ENCODE measurements around the gene PTPRT.

PTPRT gene

GRCh38 chr20:43119720-43120119 is 70.0 kb downstream of the PTPRT start:
- no peak for DNase-seq (ENCODE audit: low read depth)

DNA sequence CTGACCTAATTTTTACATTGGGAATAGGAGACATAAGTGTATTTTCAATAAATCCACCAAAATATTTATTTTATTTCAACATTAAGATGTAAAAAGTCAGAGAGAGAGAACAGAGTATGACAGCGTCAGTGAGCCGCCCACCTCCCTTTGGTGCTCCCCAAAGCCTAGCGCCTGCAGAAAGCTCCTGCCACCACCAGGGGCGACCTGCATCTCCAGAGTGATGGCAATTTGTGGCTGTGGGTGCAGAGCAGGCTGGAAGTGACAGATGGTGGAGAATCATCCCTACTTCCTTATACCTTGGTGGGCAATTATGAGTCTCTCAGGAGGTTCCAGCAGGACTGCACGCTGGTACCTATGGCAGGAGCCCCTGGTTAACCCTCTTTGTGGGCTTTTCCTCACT is 87.3 kb downstream of the PTPRT start:
- DNase-seq (ENCODE audit: low read depth), result no peak

GRCh38 chr20:43096931-43097260 is 92.8 kb downstream of the PTPRT start:
- no peak for DNase-seq (ENCODE audit: low read depth)

DNA sequence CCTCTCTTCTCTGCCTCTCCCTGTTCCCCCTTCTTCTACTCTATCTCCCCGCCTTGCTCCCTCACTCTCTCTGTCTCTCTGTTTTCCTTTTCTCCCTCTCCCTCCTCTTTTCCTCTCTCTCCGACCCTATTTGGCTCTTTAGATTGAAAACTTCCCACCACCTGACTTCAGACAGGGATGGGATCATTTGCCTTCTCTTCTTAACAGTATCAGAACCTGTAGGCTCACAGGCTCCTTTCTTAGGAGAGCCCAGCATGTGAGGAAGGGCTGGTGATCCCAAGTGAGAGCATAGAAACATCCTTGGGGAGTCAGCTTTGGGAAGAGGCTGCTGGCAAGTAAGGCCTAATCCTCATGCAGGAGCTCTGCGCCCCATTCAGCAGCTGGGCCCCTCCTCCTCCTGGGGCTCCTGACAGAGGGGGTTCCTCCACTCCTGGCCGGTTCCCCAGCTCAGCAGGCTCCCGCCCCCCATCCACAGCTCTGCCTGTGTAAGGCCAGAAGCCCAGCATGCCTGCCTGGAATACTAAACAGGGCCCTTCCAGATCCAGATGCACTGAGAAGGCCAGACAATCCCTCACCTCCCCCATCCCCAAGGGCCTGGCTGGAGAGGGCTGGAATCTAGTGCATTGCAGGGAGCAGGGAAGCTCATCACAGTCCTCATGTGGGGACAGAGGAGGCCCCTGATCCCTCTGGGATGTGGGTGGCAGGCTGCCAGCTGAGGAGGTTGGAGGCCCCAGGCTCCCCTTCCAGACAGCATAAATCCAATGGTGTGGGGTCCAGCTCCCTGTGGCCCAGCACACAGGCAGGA is 93.4 kb downstream of the PTPRT start:
- DNase-seq (ENCODE audit: low read depth), result no peak

DNA sequence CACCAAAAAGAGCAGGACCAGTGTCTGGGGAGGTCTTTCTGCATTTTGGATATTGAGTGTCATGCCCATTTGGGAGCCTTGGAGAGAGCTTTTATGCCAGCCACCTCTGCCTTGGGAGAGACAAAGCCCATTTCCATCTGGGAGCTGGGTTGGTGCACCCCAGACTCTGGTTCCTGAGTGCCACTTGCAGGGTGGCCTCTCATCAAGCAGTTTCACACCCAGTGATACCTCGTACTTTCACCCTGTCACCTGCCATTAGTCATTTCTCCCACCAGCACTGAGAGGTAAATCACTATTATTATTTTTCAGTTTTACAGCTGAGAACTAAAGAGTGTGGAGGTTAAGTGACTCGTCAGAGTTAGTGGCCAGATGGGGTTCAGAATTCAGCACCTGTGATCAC is 94.7 kb downstream of the PTPRT start:
- no peak for DNase-seq (ENCODE audit: low read depth)

GRCh38 chr20:43092386-43093088 is 97.2 kb downstream of the PTPRT start:
- DNase-seq (ENCODE audit: low read depth), result no peak

DNA sequence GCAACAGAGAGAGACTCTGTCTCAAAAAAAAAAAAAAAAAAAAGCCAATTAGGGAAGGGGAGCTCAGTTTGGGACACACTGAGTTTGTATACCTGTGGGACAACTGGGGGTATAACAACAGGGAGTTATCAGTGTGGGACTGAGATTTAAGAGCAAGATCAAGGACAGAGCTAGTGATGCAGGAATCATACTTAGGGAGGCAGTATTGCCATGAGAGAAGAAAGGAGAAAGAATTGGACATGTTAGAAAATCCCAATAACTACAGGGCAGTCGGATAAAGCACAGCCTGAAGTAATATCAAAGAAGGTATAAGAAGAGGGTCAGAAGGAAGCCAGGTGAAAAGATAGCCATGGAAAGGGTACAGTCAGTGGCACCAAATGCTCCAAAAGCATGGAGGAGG is 121.2 kb downstream of the PTPRT start:
- no peak for DNase-seq (ENCODE audit: low read depth)

DNA sequence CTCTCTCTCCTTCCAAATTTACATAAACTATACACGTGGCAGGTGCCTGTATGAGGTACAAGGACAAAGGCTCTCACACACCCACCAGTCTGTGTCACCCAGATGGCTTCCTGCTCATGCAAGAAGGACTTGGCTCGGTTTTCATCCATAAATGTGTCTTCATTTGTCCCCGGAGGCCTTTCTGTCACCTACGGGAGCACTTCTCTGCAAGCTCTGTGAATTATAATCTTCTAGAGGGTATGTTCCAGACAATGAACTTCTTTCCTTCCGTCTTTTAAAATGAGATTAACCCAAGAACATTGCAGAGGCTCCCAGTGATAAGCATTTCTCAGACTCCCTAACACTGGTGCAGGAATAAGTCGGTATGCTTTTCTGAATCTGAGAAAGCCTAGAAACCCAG is 123.6 kb downstream of the PTPRT start:
- DNase-seq (ENCODE audit: low read depth), result no peak

DNA sequence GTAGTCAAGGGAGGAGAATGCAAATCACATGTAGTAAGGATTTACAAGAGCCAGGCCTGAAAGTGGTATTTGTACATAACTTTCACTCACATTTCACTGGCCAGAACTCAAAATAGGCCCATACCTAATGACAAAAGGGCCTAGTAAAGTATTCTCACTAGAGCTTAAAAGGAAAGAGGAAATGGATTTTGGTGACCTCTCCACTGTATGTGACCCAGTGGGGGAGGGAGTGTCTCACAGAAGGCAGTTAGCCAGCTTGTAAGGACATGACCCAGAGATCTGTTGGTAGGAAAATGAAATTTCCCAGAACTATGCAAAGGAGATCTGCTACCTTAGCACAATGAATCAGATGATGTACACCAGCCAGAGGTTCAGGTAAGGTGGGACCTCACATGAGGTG is 124.4 kb downstream of the PTPRT start:
- no peak for DNase-seq (ENCODE audit: low read depth)

- no peak for DNase-seq (ENCODE audit: low read depth)
Observed at GRCh38 chr20:43058077-43058476, 131.6 kb downstream of the PTPRT start.

DNA sequence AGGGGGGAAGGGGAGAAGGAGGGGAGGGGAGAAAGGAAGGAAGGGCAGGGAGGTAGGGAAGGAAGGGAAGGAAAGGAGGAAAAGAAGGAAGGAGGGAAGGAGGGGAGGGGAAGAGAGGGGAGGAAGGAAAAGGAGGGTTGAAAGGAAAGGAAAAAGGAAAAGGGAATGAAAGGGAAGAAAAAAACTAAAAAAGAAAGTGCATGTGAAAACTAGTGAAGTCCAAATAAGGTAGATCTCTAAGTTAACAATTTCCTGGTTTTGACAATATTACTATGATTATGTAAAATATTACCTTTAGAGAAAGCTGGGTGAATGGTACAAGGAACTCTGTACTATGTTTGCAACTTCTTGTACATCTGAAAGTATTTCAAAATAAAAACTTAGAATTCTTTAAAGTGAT is 132.4 kb downstream of the PTPRT start:
- no peak for DNase-seq (ENCODE audit: low read depth)

DNA sequence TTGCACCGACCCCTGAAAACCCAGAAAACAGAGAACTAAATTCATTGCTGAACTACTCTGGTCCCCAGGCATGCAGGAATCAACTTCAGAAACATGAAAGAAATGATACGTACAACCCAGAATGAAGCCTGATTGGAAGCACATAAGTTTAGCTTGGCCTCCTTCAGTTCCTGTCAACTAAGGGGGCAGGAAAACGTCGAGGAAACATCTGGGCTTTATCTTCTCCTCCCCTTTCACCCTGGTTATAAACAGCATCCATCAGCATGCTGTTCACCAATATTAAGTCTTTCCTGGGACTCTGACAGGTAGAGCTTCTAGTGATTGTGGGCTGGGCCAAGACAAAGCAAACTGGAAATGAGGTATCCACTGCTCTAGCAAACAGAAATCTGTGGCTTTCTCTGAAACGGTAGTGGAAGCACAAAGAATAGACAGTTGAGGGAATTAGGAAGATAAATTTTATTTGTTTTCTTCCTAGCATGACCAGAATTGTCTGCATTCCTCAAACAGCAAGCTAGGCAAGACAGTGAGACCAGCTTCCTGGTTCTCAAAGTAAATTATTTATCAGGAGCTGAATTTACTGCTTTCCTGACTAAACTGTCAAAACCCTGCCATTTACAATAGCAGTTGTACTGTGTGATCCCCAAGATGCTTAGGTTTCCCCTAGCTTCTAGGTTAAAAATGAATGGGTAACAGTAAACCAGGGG is 134.4 kb downstream of the PTPRT start:
- no peak for DNase-seq (ENCODE audit: low read depth)

DNA sequence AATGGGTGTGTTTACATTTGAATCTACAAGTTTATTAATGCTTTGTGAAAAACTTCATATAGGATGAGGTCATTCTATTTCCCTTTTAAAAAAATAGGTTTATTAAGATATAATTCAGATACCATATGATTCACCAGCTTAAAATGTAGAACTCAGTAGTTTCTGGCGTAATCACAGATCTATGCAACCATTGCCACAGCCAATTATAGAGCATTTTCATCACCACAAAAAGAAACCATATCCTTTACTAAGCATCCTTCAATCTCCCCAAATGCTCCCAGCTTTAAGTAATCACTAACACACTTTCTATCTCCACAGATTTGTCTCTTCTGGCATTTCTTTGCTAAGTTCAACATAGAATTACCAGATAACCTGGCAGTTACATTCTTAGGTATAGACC is 137.2 kb downstream of the PTPRT start:
- DNase-seq (ENCODE audit: low read depth), result no peak

DNA sequence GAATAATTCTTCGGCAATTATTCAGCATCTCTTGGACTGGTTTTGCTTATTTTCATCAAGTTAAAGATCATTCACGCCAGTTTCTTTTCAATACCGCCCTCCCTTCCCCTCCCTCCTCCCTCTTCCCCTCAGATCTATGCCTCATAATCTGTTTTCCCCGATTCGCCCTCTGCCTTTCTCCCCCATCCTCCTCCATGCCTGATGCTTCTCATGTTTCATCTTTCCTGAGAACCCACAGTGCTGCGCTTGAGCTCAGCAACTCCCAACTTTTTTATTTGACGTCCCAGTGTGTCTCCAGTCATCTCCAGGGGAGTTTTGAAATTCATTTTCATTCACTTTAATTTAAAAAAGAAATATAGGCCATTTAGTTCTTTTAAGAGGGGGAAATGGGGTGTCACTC is 142.7 kb downstream of the PTPRT start:
- DNase-seq (ENCODE audit: low read depth), result no peak

DNA sequence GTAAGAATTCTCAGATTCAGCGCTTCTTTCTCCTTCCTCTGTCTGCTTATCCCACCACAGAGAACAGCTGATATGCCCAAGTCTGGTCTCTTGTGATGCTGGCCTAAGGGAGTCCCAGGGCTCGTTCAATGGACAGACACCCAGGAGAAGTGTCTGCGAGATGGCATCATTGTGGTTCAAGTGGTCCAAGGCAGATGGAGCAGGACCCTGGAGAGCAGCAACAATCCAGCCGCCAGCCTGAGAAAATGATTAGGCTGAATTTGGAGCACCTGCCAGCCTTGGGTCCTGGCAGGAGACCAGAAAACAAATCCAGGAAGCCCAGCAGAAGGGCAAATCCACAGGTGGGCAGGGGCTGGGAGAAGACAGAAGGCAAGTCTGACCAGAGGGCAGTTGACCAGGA is 145.8 kb downstream of the PTPRT start:
- DNase-seq (ENCODE audit: low read depth), result no peak

GRCh38 chr20:43040427-43040826 is 149.3 kb downstream of the PTPRT start:
- DNase-seq (ENCODE audit: low read depth), result no peak

DNA sequence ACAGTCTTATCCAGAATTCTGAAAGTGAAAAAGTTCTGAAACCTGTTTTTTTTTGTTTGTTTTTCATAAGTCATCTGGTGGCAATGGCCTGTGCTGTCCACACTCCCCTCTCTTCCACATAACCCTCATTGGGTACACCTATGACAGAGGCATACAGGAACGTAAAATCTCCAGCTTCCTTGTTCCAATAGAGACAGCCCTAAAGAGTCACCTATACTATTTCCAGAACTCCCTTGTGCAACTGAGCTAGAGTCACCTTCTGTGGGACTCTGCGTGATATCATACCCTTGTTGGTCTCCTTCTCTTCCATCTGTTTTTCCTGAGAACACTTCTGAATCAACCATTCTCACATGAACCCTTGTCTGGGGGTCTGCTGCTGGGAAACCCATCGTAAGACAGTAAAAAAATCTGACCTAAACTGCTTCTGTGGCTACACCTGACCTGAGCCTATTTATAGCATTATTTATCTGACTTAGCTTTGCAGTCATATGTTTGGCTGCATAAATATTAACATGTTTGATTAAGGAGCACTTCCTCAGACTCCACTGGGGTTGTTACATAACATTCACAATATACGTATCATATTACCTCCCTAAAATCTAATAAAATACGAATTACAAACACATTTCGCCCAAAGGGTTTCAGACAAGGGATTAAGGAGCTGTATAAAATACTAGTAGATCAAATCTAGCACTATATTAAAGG is 151.9 kb downstream of the PTPRT start:
- no peak for DNase-seq (ENCODE audit: low read depth)

GRCh38 chr20:43034981-43035724 is 154.6 kb downstream of the PTPRT start:
- no peak for DNase-seq (ENCODE audit: low read depth)

- no peak for DNase-seq (ENCODE audit: low read depth)
Observed at GRCh38 chr20:43032459-43032858, 157.2 kb downstream of the PTPRT start.

DNA sequence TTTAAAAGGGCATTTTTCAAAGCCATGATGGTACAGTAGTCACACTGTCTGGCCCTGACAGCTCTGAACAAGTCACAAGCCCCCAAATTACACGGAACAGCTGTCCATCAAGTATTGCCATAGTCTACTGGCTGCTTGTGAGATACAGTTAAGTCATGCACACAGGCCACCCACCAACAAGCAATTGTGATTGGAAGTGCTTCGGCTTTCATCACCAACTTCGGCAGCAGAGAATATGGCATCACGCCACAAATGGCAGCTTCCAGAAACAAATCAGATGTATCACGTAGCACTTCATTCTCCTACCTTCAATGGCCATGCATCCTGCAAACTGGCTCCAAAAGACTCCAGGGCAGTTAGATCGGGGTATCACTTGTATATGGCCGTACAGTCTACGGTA is 160.5 kb downstream of the PTPRT start:
- no peak for DNase-seq (ENCODE audit: low read depth)

- no peak for DNase-seq (ENCODE audit: low read depth)
Observed at GRCh38 chr20:43028470-43028869, 161.2 kb downstream of the PTPRT start.

DNA sequence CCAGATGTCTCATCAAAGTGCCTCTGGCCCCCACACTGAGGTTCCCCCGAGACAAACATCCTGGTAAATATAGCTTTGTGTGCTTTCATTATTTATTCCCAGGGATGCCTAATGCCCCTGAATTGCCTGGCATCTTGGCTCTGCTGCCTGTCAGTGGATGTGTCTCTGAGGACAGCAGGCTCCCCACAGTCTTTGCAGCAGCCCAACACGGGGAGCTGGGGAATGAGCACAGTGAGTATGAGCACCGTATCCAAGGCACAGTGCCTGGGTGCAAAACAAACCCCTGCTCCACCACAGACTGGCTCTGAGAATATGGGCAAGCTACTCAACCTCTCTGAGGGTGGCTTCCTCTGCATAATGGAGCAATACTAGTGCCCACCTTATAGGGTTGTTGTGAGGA is 165.9 kb downstream of the PTPRT start:
- DNase-seq (ENCODE audit: low read depth), result no peak
